ENCODE data around the gene MPZL1. TPM values are rescaled to one million over a fixed set of nuclear protein-coding genes. Genes with fewer than 3 reads are reported as not detected.

Gene MPZL1
- total RNA-seq, 1 donor = 112 TPM

DNA sequence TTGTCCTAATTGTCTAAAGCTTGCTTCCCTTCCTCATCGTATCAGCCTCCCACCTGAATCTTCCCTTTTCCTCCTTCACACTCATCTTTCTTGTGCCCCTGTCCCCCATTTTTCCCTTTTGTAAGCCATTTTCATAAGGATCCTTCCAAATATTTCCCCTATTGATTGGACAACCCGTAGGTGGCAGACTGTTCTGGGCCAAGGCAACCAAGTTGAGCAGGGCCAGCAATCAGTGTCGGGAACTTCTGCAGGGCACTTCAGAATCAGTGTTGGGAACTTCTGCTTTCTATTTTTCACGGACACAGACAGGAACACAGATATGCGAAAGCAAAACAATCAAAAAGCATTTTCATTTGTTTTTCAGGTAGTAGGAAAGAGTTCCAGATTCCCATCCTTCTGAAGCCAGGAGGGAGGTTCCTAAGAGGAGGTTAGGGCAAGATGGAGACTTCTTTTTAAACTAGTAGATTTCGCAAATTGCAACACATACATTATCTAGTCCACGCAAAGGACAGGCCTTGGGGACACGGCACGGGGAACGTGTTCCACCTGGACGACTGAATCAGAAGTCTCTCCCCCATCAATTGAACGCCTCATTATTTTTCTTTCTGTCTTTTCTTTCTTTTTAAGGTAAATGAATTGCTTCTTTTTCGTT, 691 bp upstream of the MPZL1 start:
- H3K4me3 ChIP-seq (ENCODE audit: low read depth, low read length) = peak overlapping the region; percentile 84
- peak; percentile 68 for TF ChIP-seq CTCF (IDR thresholded peaks at IDR 0.05; ENCODE audit: insufficient read depth, low read length)
- DNase-seq (ENCODE audit: low read depth) = peak; percentile 73

- peak overlapping the region; percentile 84 for H3K4me3 ChIP-seq (ENCODE audit: low read depth, low read length)
- DNase-seq (ENCODE audit: low read depth) = peak; percentile 29
- TF ChIP-seq CTCF (IDR thresholded peaks at IDR 0.05; ENCODE audit: insufficient read depth, low read length) = no peak
These were observed 529 bp downstream of the MPZL1 start for GRCh38 chr1:167722152-167722869.

DNA sequence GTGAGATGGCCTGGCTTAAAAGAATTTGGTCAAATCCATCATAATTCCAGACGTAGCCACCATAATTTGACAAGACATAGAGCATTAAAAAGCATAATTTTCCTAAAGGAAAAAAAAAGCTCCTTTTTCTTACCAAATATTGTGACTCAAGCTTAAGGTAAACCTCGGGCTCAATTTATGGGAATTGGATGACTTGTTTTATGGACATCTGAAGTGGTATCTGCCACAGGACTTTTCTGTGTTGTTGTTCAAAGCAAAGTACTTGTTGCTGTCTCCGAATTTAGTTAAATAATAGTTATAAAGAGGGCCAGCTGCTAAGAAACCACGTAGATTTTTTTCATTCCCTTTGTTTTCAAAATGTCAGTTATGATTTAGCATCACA, 1.1 kb downstream of the MPZL1 start:
- peak overlapping the region; percentile 84 for H3K4me3 ChIP-seq (ENCODE audit: low read depth, low read length)
- TF ChIP-seq CTCF (IDR thresholded peaks at IDR 0.05; ENCODE audit: insufficient read depth, low read length) = no peak
- no peak for DNase-seq (ENCODE audit: low read depth)

- no peak for DNase-seq (ENCODE audit: low read depth)
- TF ChIP-seq CTCF (IDR thresholded peaks at IDR 0.05; ENCODE audit: insufficient read depth, low read length) = no peak
- H3K4me3 ChIP-seq (ENCODE audit: low read depth, low read length) = peak overlapping the region; percentile 84
These were observed 2.0 kb downstream of the MPZL1 start for GRCh38 chr1:167723707-167724323.

- DNase-seq (ENCODE audit: low read depth) = no peak
- TF ChIP-seq CTCF (IDR thresholded peaks at IDR 0.05; ENCODE audit: insufficient read depth, low read length) = no peak
- H3K4me3 ChIP-seq (ENCODE audit: low read depth, low read length) = no peak overlapping the region
These were observed 4.2 kb downstream of the MPZL1 start for GRCh38 chr1:167726008-167726407.

- H3K4me3 ChIP-seq (ENCODE audit: low read depth, low read length) = no peak overlapping the region
- DNase-seq (ENCODE audit: low read depth) = no peak
- TF ChIP-seq CTCF (IDR thresholded peaks at IDR 0.05; ENCODE audit: insufficient read depth, low read length) = no peak
These were observed 7.1 kb downstream of the MPZL1 start for GRCh38 chr1:167728818-167729410.

Data from fibroblast of the aortic adventitia (primary cell).